Astrocyte of the cerebellum (primary cell): Measurements from ENCODE around the gene GRHL1.

ENCODE experiments used
- DNase-seq: peaks from one replicate; pipeline ENCODE4 v3.0.0-alpha.2; 2011; ENCODE audit warnings: low read depth
- H3K4me3 ChIP-seq: 2 replicates; pipeline ENCODE4 v1.5.1; 2011; ENCODE audit warnings: mild to moderate bottlenecking, low read depth, low read length, moderate library complexity
- CTCF ChIP-seq: IDR thresholded peaks from 2 replicates; pipeline ENCODE4 v1.5.1; 2012; ENCODE audit warnings: low read length, low read depth, moderate library complexity, mild to moderate bottlenecking; ENCODE audit errors: missing control alignments
- in situ Hi-C: cut with HindIII; loops from 2 replicates; pipeline ENCODE4 v1.10.0; 2017; ENCODE audit warnings: low sequenced_read_pairs

Gene GRHL1

GRCh38 chr2:9951522-9952285, at the start of gene GRHL1:
GRHL1 (plus strand) TSS chr2:9951693; CDS start chr2:9951834, 141 bp downstream.
- H3K4me3 ChIP-seq, result peak within 1 kb of the TSS; percentile 47
- in situ Hi-C loops, result no loop called here
- peak; percentile 64 for DNase-seq
- TF ChIP-seq CTCF, result no peak

- no peak overlapping the region for H3K4me3 ChIP-seq
- no peak for DNase-seq
- no peak for TF ChIP-seq CTCF
- in situ Hi-C loops, result no loop called here
Observed at GRCh38 chr2:9905413-9905812, 46.1 kb upstream of the GRHL1 start.

- DNase-seq, result no peak
- no peak overlapping the region for H3K4me3 ChIP-seq
- TF ChIP-seq CTCF, result no peak
- in situ Hi-C loops, result no loop called here
Observed at GRCh38 chr2:9907402-9907801, 44.1 kb upstream of the GRHL1 start.

- no peak for TF ChIP-seq CTCF
- in situ Hi-C loops, result no loop called here
- no peak for DNase-seq
- H3K4me3 ChIP-seq, result no peak overlapping the region
Observed at GRCh38 chr2:9908639-9909038, 42.9 kb upstream of the GRHL1 start.

GRCh38 chr2:9909106-9909505, 42.4 kb upstream of the GRHL1 start:
- in situ Hi-C loops, result no loop called here
- DNase-seq, result no peak
- no peak for TF ChIP-seq CTCF
- H3K4me3 ChIP-seq, result no peak overlapping the region

GRCh38 chr2:9910699-9911098, 40.8 kb upstream of the GRHL1 start:
- in situ Hi-C loops, result no loop called here
- DNase-seq, result no peak
- no peak for TF ChIP-seq CTCF
- H3K4me3 ChIP-seq, result no peak overlapping the region

- no peak for DNase-seq
- no peak overlapping the region for H3K4me3 ChIP-seq
- TF ChIP-seq CTCF, result no peak
- in situ Hi-C loops, result no loop called here
Observed at GRCh38 chr2:9912468-9912867, 39.0 kb upstream of the GRHL1 start.
